GM13977 (cell line): ENCODE measurements around the gene NOL4L.

Experiments
- DNase-seq: peaks from one replicate; pipeline ENCODE4 v3.0.0; 2012; ENCODE audit warnings: low spot score
- CTCF ChIP-seq: IDR thresholded peaks from 2 replicates; pipeline ENCODE4 v1.5.1; 2012; ENCODE audit warnings: mild to moderate bottlenecking, control low read depth; ENCODE audit not compliant: insufficient read depth; ENCODE audit errors: extremely low read depth, missing control alignments
- in situ Hi-C: fragments of 300-500 bp; cut with MboI; formaldehyde crosslinking; loops from one replicate; pipeline ENCODE4 v1.12.0; 2022; ENCODE audit warnings: low sequenced_read_pairs, low pct_unique_long_range_greater_than_20kb, mixed read lengths, inconsistent platforms; ENCODE audit not compliant: unreplicated experiment

NOL4L gene

GRCh38 chr20:32585011-32585585 lies at the start of gene NOL4L:
NOL4L (minus strand) TSS chr20:32585333; CDS start chr20:32584890, 443 bp downstream.
- no peak for TF ChIP-seq CTCF
- in situ Hi-C loops = no loop called here
- peak; percentile 60 for DNase-seq

GRCh38 chr20:32634041-32634805 lies 49.1 kb upstream of the NOL4L start:
- TF ChIP-seq CTCF = no peak
- in situ Hi-C loops = no loop called here
- DNase-seq = no peak

GRCh38 chr20:32632461-32633354 lies 47.6 kb upstream of the NOL4L start:
- in situ Hi-C loops = no loop called here
- no peak for DNase-seq
- no peak for TF ChIP-seq CTCF

GRCh38 chr20:32631933-32632460 lies 46.9 kb upstream of the NOL4L start:
- TF ChIP-seq CTCF = no peak
- no peak for DNase-seq
- in situ Hi-C loops = no loop called here

GRCh38 chr20:32629813-32630212 lies 44.7 kb upstream of the NOL4L start:
- no peak for TF ChIP-seq CTCF
- DNase-seq = no peak
- in situ Hi-C loops = no loop called here

GRCh38 chr20:32628960-32629530 lies 43.9 kb upstream of the NOL4L start:
- in situ Hi-C loops = no loop called here
- no peak for TF ChIP-seq CTCF
- no peak for DNase-seq
